Erythroblast (primary cell): ENCODE results near the gene GMDS.
A peak's percentile ranks its signal among the peaks of the same experiment; 100 is the strongest.

Source experiments
- DNase-seq, 2 experiments: peaks; one replicate each; lab custom pipeline; 2025; lab: John Stamatoyannopoulos, UW
- GATA1 ChIP-seq: IDR thresholded peaks from 2 replicates; pipeline ENCODE4 v1.6.1; 2011; ENCODE audit warnings: low read depth, mild to moderate bottlenecking, control low read depth, low read length, moderate library complexity
- POLR2A ChIP-seq: IDR thresholded peaks from 2 replicates; pipeline ENCODE4 v1.6.1; 2011; ENCODE audit warnings: mild to moderate bottlenecking, low read length

The GMDS gene

GRCh38 chr6:1616701-1617463, 628.5 kb downstream of the GMDS start:
- TF ChIP-seq POLR2A: no peak
- TF ChIP-seq GATA1: no peak
- no peak for DNase-seq

DNA sequence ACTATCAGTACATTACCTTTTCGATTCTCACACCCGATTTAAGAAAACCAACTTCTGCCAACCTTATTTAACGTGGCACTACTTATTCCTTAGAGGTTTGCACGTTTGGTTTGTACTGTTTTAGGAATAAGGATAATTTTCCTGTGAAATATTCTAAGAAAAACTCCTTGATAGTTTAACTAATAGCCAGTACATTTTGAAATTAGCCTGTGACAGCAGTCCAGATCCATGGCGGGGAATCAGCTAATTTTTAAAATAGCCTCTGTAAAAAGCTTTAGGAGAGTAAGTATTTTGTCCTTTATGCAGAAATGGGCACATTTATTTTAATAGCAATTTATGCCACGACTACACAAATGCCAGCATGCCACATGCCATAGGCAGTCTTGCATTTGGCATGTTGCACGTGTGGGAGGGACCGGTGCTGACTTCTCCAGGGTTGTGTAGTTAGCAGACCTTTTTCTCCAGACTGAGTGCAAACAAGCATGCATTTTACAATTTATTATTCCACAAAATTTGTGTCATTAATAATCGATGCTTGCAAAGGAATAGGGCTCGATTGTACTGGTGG, 629.5 kb downstream of the GMDS start:
- TF ChIP-seq POLR2A (no peak), GATA1 (no peak)
- DNase-seq: no peak

- TF ChIP-seq GATA1 (no peak), POLR2A (no peak)
- no peak for DNase-seq
Observed at GRCh38 chr6:1615151-1615852, 630.1 kb downstream of the GMDS start.

GRCh38 chr6:1614448-1615150, 630.8 kb downstream of the GMDS start:
- no peak for TF ChIP-seq POLR2A
- no peak for TF ChIP-seq GATA1
- no peak for DNase-seq

DNA sequence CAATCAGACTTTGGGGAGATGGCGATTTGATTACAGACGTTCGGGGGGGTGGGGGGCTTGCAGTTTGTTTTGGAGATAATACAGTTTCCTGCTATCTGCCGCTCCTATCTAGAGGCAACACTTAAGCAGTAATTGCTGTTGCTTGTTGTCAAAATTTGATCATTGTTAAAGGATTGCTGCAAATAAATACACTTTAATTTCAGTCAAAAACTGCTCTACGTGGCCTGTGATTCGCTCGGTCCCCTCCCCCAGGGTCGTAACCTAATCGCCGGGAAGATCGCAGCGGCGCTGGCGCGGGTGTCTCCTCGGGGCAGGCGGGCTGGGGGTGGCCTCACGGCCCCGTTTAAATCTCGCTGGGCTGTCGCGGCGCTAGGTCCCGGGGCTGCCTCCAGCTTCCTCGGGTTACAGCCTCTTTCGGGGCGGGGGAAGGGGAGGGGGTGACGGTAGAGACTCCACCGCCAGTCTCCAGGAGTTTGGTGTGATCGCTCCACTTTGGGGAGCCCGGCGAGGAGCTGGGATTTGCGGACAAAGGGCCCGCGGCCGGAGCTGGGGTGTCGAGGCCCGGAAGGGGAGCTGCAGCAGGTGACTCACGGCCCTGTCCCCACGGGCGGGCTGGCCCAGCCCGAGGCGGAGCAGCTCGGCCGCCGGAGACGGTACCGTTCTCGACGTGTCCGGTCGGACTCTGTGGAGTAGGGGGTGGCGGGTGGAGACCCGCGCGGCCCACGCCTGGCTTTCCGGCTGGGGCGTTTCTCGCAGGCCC, 631.5 kb downstream of the GMDS start:
- TF ChIP-seq GATA1 (no peak), POLR2A (no peak)
- no peak for DNase-seq

DNA sequence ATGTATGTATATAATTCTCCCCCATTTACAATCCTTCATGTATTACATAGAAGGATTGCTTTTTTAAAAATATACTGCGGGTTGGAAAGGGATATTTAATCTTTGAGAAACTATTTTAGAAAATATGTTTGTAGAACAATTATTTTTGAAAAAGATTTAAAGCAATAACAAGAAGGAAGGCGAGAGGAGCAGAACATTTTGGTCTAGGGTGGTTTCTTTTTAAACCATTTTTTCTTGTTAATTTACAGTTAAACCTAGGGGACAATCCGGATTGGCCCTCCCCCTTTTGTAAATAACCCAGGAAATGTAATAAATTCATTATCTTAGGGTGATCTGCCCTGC, 632.1 kb downstream of the GMDS start:
- DNase-seq: no peak
- TF ChIP-seq POLR2A: no peak
- no peak for TF ChIP-seq GATA1

GRCh38 chr6:1612974-1613306, 632.5 kb downstream of the GMDS start:
- DNase-seq: peak; percentile 9 to 26

DNA sequence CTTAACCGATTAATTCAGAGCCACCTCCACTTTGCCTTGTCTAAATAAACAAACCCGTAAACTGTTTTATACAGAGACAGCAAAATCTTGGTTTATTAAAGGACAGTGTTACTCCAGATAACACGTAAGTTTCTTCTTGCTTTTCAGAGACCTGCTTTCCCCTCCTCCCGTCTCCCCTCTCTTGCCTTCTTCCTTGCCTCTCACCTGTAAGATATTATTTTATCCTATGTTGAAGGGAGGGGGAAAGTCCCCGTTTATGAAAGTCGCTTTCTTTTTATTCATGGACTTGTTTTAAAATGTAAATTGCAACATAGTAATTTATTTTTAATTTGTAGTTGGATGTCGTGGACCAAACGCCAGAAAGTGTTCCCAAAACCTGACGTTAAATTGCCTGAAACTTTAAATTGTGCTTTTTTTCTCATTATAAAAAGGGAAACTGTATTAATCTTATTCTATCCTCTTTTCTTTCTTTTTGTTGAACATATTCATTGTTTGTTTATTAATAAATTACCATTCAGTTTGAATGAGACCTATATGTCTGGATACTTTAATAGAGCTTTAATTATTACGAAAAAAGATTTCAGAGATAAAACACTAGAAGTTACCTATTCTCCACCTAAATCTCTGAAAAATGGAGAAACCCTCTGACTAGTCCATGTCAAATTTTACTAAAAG, 633.0 kb downstream of the GMDS start:
- DNase-seq: peak in 1 of 2 experiments; percentile 47
- TF ChIP-seq GATA1 (no peak), POLR2A (no peak)

More at GRCh38 chr6:1612974-1613306, 632.5 kb downstream of the GMDS start:
- no peak for TF ChIP-seq GATA1
- no peak for TF ChIP-seq POLR2A

GRCh38 chr6:1611572-1612298, 633.7 kb downstream of the GMDS start:
- DNase-seq: peak; percentile 33 to 47
- TF ChIP-seq GATA1 (no peak), POLR2A (no peak)

- peak; percentile 33 to 35 for DNase-seq
Observed at GRCh38 chr6:1611322-1611571, 634.2 kb downstream of the GMDS start.

DNA sequence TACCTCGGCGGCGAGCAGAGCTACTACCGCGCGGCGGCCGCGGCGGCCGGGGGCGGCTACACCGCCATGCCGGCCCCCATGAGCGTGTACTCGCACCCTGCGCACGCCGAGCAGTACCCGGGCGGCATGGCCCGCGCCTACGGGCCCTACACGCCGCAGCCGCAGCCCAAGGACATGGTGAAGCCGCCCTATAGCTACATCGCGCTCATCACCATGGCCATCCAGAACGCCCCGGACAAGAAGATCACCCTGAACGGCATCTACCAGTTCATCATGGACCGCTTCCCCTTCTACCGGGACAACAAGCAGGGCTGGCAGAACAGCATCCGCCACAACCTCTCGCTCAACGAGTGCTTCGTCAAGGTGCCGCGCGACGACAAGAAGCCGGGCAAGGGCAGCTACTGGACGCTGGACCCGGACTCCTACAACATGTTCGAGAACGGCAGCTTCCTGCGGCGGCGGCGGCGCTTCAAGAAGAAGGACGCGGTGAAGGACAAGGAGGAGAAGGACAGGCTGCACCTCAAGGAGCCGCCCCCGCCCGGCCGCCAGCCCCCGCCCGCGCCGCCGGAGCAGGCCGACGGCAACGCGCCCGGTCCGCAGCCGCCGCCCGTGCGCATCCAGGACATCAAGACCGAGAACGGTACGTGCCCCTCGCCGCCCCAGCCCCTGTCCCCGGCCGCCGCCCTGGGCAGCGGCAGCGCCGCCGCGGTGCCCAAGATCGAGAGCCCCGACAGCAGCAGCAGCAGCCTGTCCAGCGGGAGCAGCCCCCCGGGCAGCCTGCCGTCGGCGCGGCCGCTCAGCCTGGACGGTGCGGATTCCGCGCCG, 634.7 kb downstream of the GMDS start:
- TF ChIP-seq GATA1: no peak
- no peak for TF ChIP-seq POLR2A
- peak; percentile 34 for DNase-seq

More at GRCh38 chr6:1611322-1611571, 634.2 kb downstream of the GMDS start:
- no peak for TF ChIP-seq GATA1
- TF ChIP-seq POLR2A: no peak

DNA sequence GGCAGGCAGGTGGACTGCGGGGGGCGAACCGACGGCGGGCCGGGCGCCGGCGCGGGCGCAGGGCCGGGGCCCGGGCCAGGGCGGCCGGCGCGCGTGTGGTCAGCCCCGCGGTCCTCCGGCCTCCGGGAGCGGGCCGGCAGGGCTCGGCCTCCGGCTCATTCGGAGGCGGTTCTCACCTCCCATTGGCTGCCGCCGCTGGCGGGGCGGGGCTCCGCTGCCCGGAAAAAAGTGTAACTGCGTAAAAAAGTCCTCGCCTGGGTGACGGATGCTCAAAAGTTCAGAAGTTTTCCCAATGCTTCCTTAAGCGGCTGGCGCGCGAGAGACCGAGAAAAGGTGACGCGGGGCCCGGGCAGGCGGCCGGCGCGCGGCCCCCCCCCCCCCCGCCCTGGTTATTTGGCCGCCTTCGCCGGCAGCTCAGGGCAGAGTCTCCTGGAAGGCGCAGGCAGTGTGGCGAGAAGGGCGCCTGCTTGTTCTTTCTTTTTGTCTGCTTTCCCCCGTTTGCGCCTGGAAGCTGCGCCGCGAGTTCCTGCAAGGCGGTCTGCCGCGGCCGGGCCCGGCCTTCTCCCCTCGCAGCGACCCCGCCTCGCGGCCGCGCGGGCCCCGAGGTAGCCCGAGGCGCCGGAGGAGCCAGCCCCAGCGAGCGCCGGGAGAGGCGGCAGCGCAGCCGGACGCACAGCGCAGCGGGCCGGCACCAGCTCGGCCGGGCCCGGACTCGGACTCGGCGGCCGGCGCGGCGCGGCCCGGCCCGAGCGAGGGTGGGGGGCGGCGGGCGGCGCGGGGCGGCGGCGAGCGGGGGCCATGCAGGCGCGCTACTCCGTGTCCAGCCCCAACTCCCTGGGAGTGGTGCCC, 635.5 kb downstream of the GMDS start, which contains the start of gene FOXC1:
FOXC1 (plus strand) TSS at position 268 of the 849 bp plus-strand sequence; CDS start at position 799, 531 bp downstream.
- TF ChIP-seq GATA1: no peak
- TF ChIP-seq POLR2A: no peak
- DNase-seq: peak; percentile 60 to 63
